Neural progenitor cell (in vitro differentiated cells): ENCODE data around the gene DIS3L2.

Experiments
- CTCF ChIP-seq: fragments of 200-600 bp; sonication (generic); IDR thresholded peaks from 2 replicates; pipeline ENCODE4 v1.5.1; 2017; ENCODE audit warnings: antibody characterized with exemption, mild to moderate bottlenecking
- EZH2 ChIP-seq: fragments of 200-600 bp; sonication (generic); IDR thresholded peaks from 2 replicates; pipeline ENCODE4 v1.6.1; 2017; ENCODE audit warnings: antibody characterized with exemption, mild to moderate bottlenecking, moderate library complexity

DNA sequence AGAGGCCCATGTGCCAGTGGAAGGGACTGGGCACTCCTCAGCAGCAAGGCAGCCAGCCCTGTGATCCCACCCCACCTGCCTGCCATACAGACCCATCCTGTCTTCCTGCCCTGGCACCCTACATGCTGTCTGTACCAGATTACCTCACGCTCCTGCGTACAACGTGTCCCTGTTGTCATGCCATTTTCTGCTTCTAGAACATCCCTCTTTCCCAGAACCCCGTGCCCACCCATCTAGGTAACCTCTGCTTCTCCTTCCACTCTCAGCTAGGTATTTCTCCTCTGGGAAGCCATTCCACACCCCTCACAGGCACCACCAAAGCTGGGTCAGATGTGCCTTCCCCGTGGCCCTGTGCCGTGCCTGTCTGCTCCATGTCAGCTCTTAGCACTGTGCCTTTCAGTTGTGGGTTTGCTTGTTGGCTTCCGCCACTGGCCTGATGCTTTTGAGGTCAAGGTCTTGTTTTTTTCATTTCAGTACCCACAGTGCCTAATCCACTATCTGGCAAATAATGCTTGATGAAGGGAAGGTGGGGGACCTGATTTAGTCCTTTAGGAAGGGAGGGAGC lies 345.3 kb downstream of the DIS3L2 start:
- no peak for TF ChIP-seq CTCF
- no peak for TF ChIP-seq EZH2
